ENCODE results near the gene SRGAP3. TPM values are rescaled to one million over a fixed set of nuclear protein-coding genes. Genes with fewer than 3 reads are reported as not detected.

The SRGAP3 gene
- total RNA-seq, 1 experiment from 2014 or later: 1.3 TPM

DNA sequence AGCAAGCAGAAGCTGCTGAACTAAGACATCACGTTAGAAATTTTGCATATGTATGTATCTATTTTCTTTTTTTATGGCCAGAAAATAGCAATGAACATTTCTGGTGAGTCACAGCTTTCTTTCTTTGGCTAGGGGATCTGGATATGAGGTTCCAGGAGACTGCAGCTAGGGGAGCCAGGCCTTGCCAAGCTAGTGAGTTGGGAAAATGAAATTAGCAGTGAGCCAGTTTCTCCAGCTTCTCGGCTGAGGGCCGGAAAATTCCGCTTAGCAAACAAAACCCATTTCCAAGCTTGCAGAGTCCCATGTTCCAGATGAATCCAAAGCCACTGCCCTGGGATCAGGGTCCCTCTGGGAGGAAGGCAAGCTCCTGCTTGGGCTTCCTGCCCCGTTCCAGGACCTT, 137.6 kb downstream of the SRGAP3 start:
- H3K9ac ChIP-seq (ENCODE audit: low read length): no peak overlapping the region
- DNase-seq: no peak
- no peak overlapping the region for H3K4me2 ChIP-seq (ENCODE audit: low read depth, low read length, poor library complexity, severe bottlenecking)
- no peaks in the 10 kb centered on the region for H3K79me2 ChIP-seq (ENCODE audit: low read length)
- no peaks in the 10 kb centered on the region for H3K9me3 ChIP-seq (ENCODE audit: low read length)
- H3K4me3 ChIP-seq (ENCODE audit: low read length): no peak overlapping the region
- no peak overlapping the region for H2AFZ ChIP-seq (ENCODE audit: low read length)
- no peaks in the 10 kb centered on the region for H3K36me3 ChIP-seq (ENCODE audit: insufficient read depth, low read length)
- no peak overlapping the region for H3K27ac ChIP-seq (ENCODE audit: low read length)
- H3K4me1 ChIP-seq (ENCODE audit: low read length): no peaks in the 10 kb centered on the region
- no peaks in the 10 kb centered on the region for H4K20me1 ChIP-seq (ENCODE audit: insufficient read depth, low read depth, low read length)
- H3K9me2 ChIP-seq (replicated peaks; ENCODE audit: insufficient read depth, low read length): no peaks in the 10 kb centered on the region
- H3K27me3 ChIP-seq (ENCODE audit: low read length): no peaks in the 10 kb centered on the region

DNA sequence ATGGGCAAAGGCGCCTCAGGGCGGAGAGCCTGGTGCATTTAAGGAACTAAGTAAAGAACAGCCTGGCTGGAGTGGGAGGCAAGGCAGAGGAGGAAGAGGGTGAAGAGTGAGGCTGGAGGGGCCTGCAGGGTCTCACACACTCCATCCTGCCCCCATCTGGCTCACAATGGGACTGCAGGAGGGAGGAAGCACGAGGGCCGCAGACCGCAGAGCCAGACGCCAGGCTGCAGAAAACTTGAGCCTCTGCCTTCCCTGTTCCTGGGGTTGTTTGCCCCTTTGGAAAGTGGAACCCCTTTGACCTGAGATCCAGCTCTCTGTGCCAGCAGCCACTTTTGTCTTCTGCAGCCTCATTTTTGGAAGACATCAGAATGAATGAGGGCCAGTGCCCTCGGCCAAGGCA, 138.0 kb downstream of the SRGAP3 start:
- H3K9ac ChIP-seq (ENCODE audit: low read length): no peak overlapping the region
- H3K9me3 ChIP-seq (ENCODE audit: low read length): no peaks in the 10 kb centered on the region
- H3K4me3 ChIP-seq (ENCODE audit: low read length): no peak overlapping the region
- DNase-seq: peak; percentile 64
- H3K27me3 ChIP-seq (ENCODE audit: low read length): no peaks in the 10 kb centered on the region
- H3K79me2 ChIP-seq (ENCODE audit: low read length): no peaks in the 10 kb centered on the region
- H3K9me2 ChIP-seq (replicated peaks; ENCODE audit: insufficient read depth, low read length): no peaks in the 10 kb centered on the region
- no peak overlapping the region for H2AFZ ChIP-seq (ENCODE audit: low read length)
- H3K4me1 ChIP-seq (ENCODE audit: low read length): no peaks in the 10 kb centered on the region
- no peaks in the 10 kb centered on the region for H4K20me1 ChIP-seq (ENCODE audit: insufficient read depth, low read depth, low read length)
- H3K4me2 ChIP-seq (ENCODE audit: low read depth, low read length, poor library complexity, severe bottlenecking): no peak overlapping the region
- no peak overlapping the region for H3K27ac ChIP-seq (ENCODE audit: low read length)
- no peaks in the 10 kb centered on the region for H3K36me3 ChIP-seq (ENCODE audit: insufficient read depth, low read length)

DNA sequence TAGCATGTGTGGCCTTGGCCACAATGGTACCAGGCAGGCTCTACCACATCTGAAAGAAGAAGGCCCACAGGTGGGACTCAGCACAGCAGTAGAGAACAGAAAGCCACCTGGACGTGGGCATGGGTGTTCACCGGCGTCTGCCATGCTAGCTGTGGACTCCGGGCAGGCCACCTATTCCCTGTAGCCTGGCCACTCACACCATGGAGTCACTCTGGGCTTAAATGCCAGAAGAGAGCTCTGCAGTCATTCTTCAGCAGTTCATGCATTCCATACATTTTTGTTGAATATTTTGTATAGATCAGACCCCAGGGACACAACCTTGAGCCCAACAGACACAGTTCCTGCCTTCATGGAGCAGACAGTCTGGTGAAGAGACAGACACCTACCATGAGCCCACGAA, 138.6 kb downstream of the SRGAP3 start:
- Histone ChIP-seq H4K20me1 (ENCODE audit: insufficient read depth, low read depth, low read length) (no peaks in the 10 kb centered on the region), H3K4me1 (ENCODE audit: low read length) (no peaks in the 10 kb centered on the region), H3K27ac (ENCODE audit: low read length) (no peak overlapping the region), H3K9ac (ENCODE audit: low read length) (no peak overlapping the region), H3K4me3 (ENCODE audit: low read length) (no peak overlapping the region), H3K9me3 (ENCODE audit: low read length) (no peaks in the 10 kb centered on the region), H3K27me3 (ENCODE audit: low read length) (no peaks in the 10 kb centered on the region), H3K4me2 (ENCODE audit: low read depth, low read length, poor library complexity, severe bottlenecking) (no peak overlapping the region), H2AFZ (ENCODE audit: low read length) (no peak overlapping the region), H3K9me2 (replicated peaks; ENCODE audit: insufficient read depth, low read length) (no peaks in the 10 kb centered on the region), H3K36me3 (ENCODE audit: insufficient read depth, low read length) (no peaks in the 10 kb centered on the region), H3K79me2 (ENCODE audit: low read length) (no peaks in the 10 kb centered on the region)
- no peak for DNase-seq

DNA sequence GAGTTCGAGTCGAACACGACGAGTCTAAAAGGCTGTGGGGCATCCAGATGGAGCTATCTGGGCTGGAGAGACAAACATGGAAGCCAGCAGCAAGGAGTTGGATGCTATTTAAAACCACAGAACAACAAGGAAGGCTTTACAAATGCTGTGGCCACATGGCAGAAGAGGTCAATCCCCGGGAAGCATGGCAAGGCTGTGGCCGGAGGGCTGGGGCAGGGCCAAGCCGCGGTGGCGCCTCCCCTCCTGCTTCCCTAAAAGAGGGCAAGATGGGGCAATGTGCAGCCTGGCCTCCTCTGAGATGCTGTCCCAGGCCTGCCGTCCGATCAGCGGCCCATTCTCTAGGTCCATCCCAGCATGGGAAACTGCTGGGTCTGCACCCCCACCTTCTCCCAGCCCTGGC, 139.1 kb downstream of the SRGAP3 start:
- H3K9ac ChIP-seq (ENCODE audit: low read length): no peak overlapping the region
- H2AFZ ChIP-seq (ENCODE audit: low read length): no peak overlapping the region
- no peaks in the 10 kb centered on the region for H3K27me3 ChIP-seq (ENCODE audit: low read length)
- H3K4me2 ChIP-seq (ENCODE audit: low read depth, low read length, poor library complexity, severe bottlenecking): no peak overlapping the region
- H3K36me3 ChIP-seq (ENCODE audit: insufficient read depth, low read length): no peaks in the 10 kb centered on the region
- no peaks in the 10 kb centered on the region for H3K9me3 ChIP-seq (ENCODE audit: low read length)
- no peak for DNase-seq
- no peaks in the 10 kb centered on the region for H3K4me1 ChIP-seq (ENCODE audit: low read length)
- H3K4me3 ChIP-seq (ENCODE audit: low read length): no peak overlapping the region
- no peaks in the 10 kb centered on the region for H4K20me1 ChIP-seq (ENCODE audit: insufficient read depth, low read depth, low read length)
- H3K9me2 ChIP-seq (replicated peaks; ENCODE audit: insufficient read depth, low read length): no peaks in the 10 kb centered on the region
- no peak overlapping the region for H3K27ac ChIP-seq (ENCODE audit: low read length)
- no peaks in the 10 kb centered on the region for H3K79me2 ChIP-seq (ENCODE audit: low read length)

DNA sequence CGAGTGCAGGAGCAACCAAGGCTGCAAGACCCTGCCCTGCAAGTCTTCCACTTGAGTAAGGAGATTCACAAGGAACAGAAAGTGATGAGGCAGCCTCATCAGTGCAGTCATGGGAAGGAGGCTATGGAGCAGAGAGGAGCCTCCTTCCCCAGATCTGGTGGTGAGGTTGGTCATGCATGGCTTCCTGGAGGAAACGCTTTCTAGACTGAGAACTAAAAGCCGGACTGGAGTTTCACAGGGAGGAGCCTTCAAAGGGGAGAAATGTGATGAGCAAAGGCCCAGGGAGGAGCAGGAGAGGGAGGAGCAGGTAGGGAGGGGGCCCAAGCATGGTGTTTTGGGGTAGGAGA, 139.9 kb downstream of the SRGAP3 start:
- no peaks in the 10 kb centered on the region for H3K79me2 ChIP-seq (ENCODE audit: low read length)
- H3K9me3 ChIP-seq (ENCODE audit: low read length): no peaks in the 10 kb centered on the region
- no peak overlapping the region for H3K9ac ChIP-seq (ENCODE audit: low read length)
- DNase-seq: no peak
- no peaks in the 10 kb centered on the region for H3K4me1 ChIP-seq (ENCODE audit: low read length)
- H3K27ac ChIP-seq (ENCODE audit: low read length): no peak overlapping the region
- no peak overlapping the region for H3K4me3 ChIP-seq (ENCODE audit: low read length)
- H2AFZ ChIP-seq (ENCODE audit: low read length): no peak overlapping the region
- H3K4me2 ChIP-seq (ENCODE audit: low read depth, low read length, poor library complexity, severe bottlenecking): no peak overlapping the region
- no peaks in the 10 kb centered on the region for H4K20me1 ChIP-seq (ENCODE audit: insufficient read depth, low read depth, low read length)
- H3K9me2 ChIP-seq (replicated peaks; ENCODE audit: insufficient read depth, low read length): no peaks in the 10 kb centered on the region
- no peaks in the 10 kb centered on the region for H3K36me3 ChIP-seq (ENCODE audit: insufficient read depth, low read length)
- no peaks in the 10 kb centered on the region for H3K27me3 ChIP-seq (ENCODE audit: low read length)

DNA sequence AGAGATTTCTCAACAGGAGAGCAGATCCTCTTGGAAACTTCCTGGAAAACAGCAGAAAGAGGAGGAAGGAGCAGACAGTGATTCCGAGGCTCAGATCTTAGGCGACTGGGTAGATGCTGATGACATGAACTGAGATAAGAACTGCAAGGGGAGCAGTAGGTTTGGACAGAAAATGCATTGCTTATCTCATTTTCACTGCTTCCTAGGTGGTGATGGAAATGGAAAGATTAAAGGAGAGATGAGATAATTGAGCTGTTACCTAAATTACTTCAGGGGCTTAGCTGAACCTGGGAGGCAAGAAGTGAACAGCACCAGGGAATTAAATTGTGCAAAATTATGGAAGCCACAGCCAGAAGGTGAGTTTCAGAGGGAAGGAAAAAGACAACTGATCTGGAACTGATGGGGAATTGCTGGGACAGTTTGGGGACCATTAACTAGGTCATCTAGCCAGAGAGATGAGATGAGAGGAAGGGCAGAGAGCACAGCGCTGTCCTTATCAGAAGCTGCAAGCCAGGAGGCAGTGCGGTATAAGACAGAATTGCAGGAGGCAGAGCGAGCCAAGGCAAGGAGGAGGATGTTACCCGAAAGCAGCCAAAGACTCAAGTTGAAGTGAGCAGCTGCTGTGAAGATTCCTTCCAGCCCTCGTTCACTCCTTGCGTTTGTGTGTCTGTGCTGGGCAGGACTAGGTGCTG, 140.4 kb downstream of the SRGAP3 start:
- Histone ChIP-seq H3K9me2 (replicated peaks; ENCODE audit: insufficient read depth, low read length) (no peaks in the 10 kb centered on the region), H3K27ac (ENCODE audit: low read length) (no peak overlapping the region), H3K4me3 (ENCODE audit: low read length) (no peak overlapping the region), H2AFZ (ENCODE audit: low read length) (no peak overlapping the region), H3K36me3 (ENCODE audit: insufficient read depth, low read length) (no peaks in the 10 kb centered on the region), H3K79me2 (ENCODE audit: low read length) (no peaks in the 10 kb centered on the region), H3K4me1 (ENCODE audit: low read length) (no peaks in the 10 kb centered on the region), H4K20me1 (ENCODE audit: insufficient read depth, low read depth, low read length) (no peaks in the 10 kb centered on the region), H3K4me2 (ENCODE audit: low read depth, low read length, poor library complexity, severe bottlenecking) (no peak overlapping the region), H3K9me3 (ENCODE audit: low read length) (no peaks in the 10 kb centered on the region), H3K27me3 (ENCODE audit: low read length) (no peaks in the 10 kb centered on the region), H3K9ac (ENCODE audit: low read length) (no peak overlapping the region)
- no peak for DNase-seq

DNA sequence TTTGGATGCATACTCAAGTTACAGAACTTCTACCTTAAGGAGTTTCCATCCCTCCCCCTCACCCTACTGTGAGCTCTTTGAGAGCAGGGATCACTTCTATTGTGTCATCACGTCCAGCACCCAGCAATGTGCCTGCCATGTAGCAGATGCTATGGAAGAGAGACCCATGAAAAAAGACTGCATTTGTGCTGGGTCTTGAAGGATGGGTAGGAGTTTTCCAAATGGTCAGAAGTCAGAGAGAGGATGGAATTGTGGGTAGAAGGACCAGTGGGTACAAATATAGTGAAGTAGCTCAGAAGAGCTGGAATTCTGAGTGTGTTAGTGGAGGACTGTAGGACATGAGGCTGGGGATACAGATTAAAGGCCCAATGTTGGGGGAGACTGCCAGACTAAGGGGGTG, 141.7 kb downstream of the SRGAP3 start:
- Histone ChIP-seq H3K4me3 (ENCODE audit: low read length) (no peak overlapping the region), H3K4me2 (ENCODE audit: low read depth, low read length, poor library complexity, severe bottlenecking) (no peak overlapping the region), H3K9me2 (replicated peaks; ENCODE audit: insufficient read depth, low read length) (no peaks in the 10 kb centered on the region), H3K4me1 (ENCODE audit: low read length) (no peaks in the 10 kb centered on the region), H3K27ac (ENCODE audit: low read length) (no peak overlapping the region), H3K9ac (ENCODE audit: low read length) (no peak overlapping the region), H4K20me1 (ENCODE audit: insufficient read depth, low read depth, low read length) (no peaks in the 10 kb centered on the region), H3K27me3 (ENCODE audit: low read length) (no peaks in the 10 kb centered on the region), H2AFZ (ENCODE audit: low read length) (no peak overlapping the region), H3K9me3 (ENCODE audit: low read length) (no peaks in the 10 kb centered on the region), H3K79me2 (ENCODE audit: low read length) (no peaks in the 10 kb centered on the region), H3K36me3 (ENCODE audit: insufficient read depth, low read length) (no peaks in the 10 kb centered on the region)
- no peak for DNase-seq

DNA sequence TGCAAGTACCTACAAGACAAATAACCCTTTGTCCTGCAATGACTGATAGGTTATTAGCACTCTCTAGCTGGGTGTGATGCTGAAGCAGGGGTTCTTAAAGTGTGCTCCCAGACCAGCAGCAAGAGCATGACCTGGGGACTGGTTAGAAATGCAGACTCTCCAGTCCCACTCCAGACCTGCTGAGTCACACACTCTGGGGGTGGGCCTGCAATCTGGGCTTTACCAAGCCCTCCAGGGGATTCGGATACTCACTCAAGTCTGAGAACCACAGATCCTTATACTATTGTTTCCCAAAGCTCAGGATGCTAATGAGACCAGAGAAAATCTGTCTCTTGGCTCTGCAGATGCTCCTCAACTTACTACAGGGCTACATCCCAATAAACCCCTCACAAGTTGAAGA, 144.0 kb downstream of the SRGAP3 start:
- Histone ChIP-seq H3K9me2 (replicated peaks; ENCODE audit: insufficient read depth, low read length) (no peaks in the 10 kb centered on the region), H2AFZ (ENCODE audit: low read length) (no peak overlapping the region), H3K9ac (ENCODE audit: low read length) (no peak overlapping the region), H3K4me2 (ENCODE audit: low read depth, low read length, poor library complexity, severe bottlenecking) (no peak overlapping the region), H3K9me3 (ENCODE audit: low read length) (no peaks in the 10 kb centered on the region), H3K27me3 (ENCODE audit: low read length) (no peaks in the 10 kb centered on the region), H4K20me1 (ENCODE audit: insufficient read depth, low read depth, low read length) (no peaks in the 10 kb centered on the region), H3K79me2 (ENCODE audit: low read length) (no peaks in the 10 kb centered on the region), H3K4me3 (ENCODE audit: low read length) (no peak overlapping the region), H3K36me3 (ENCODE audit: insufficient read depth, low read length) (no peaks in the 10 kb centered on the region), H3K27ac (ENCODE audit: low read length) (no peak overlapping the region), H3K4me1 (ENCODE audit: low read length) (no peaks in the 10 kb centered on the region)
- no peak for DNase-seq

DNA sequence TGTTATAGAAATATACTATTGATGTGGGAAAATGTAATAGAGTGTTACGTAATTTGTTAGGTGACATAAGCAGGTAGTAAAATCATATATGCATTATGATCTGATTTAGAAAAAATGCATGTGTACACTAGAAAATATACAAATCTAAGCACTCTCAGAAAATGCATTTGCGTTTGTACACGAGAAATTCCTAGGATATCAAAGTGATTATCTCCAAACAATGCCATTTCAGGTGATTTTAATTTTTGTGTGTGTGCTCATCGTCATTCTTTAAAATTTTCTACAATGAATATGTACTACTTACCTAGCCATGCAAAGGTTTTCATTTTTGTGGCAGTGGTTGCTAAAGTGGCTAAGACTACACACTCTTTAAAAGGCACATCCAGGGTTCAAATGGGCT, 145.3 kb downstream of the SRGAP3 start:
- Histone ChIP-seq H3K79me2 (ENCODE audit: low read length) (no peaks in the 10 kb centered on the region), H3K9ac (ENCODE audit: low read length) (no peak overlapping the region), H3K4me1 (ENCODE audit: low read length) (no peaks in the 10 kb centered on the region), H3K4me2 (ENCODE audit: low read depth, low read length, poor library complexity, severe bottlenecking) (no peak overlapping the region), H3K36me3 (ENCODE audit: insufficient read depth, low read length) (no peaks in the 10 kb centered on the region), H3K9me3 (ENCODE audit: low read length) (no peaks in the 10 kb centered on the region), H3K4me3 (ENCODE audit: low read length) (no peak overlapping the region), H2AFZ (ENCODE audit: low read length) (no peak overlapping the region), H3K9me2 (replicated peaks; ENCODE audit: insufficient read depth, low read length) (no peaks in the 10 kb centered on the region), H4K20me1 (ENCODE audit: insufficient read depth, low read depth, low read length) (no peaks in the 10 kb centered on the region), H3K27ac (ENCODE audit: low read length) (no peak overlapping the region), H3K27me3 (ENCODE audit: low read length) (no peaks in the 10 kb centered on the region)
- DNase-seq: no peak

Data from Karpas-422 (cell line).